ENCODE measurements around the gene WNK2. TPM values are rescaled to one million over a fixed set of nuclear protein-coding genes. Genes with fewer than 3 reads are reported as not detected.

The WNK2 gene
- total RNA-seq, 4 donors from 2014 or later = 18.6 to 89.9 (median 40.8) TPM

- intact Hi-C loops (cut with DNase I) = no loop called here
- 87% methylated on average over 13 of the region's 16 CpGs for WGBS
- Histone ChIP-seq H3K36me3 (no peaks in the 10 kb centered on the region), H3K4me1 (peaks cover 66 to 97% (median 84%) of the 10 kb centered on the region in 4 donors), H3K27ac (replicated peaks in 1 of 4) (peak overlapping the region; percentile 78 to 86 (median 81)), H3K27me3 (no peaks in the 10 kb centered on the region), H3K9me3 (no peaks in the 10 kb centered on the region), H3K4me3 (no peak overlapping the region)
- DNase-seq (ENCODE audit: extremely low spot score) = no peak
- TF ChIP-seq POLR2A (IDR thresholded peaks at IDR 0.05; ENCODE audit: low read depth) (no peak), CTCF (IDR thresholded peaks at IDR 0.05) (no peak), EP300 (IDR thresholded peaks at IDR 0.05) (no peak)
Measured at GRCh38 chr9:93198838-93199625, 15.1 kb downstream of the WNK2 start.

GRCh38 chr9:93200449-93200742 is 16.5 kb downstream of the WNK2 start:
- H3K27ac ChIP-seq (replicated peaks in 1 of 4) = peak overlapping the region; percentile 79 to 86 (median 84)
- H3K36me3 ChIP-seq = no peaks in the 10 kb centered on the region
- TF ChIP-seq EP300 (IDR thresholded peaks at IDR 0.05) = no peak
- TF ChIP-seq POLR2AphosphoS5 (IDR thresholded peaks at IDR 0.05) = no peak
- no peak for TF ChIP-seq CTCF (IDR thresholded peaks at IDR 0.05)
- H3K4me3 ChIP-seq = no peak overlapping the region
- H3K9me3 ChIP-seq = no peaks in the 10 kb centered on the region
- H3K4me1 ChIP-seq = peaks cover 70 to 97% (median 85%) of the 10 kb centered on the region in 4 donors
- DNase-seq (ENCODE audit: extremely low spot score) = no peak
- intact Hi-C loops (cut with DNase I) = no loop called here
- no peaks in the 10 kb centered on the region for H3K27me3 ChIP-seq
- WGBS = 97% methylated on average over 3 of the region's 9 CpGs

GRCh38 chr9:93200989-93201334 is 17.0 kb downstream of the WNK2 start:
- H3K36me3 ChIP-seq = no peaks in the 10 kb centered on the region
- H3K27ac ChIP-seq (replicated peaks in 1 of 4) = peak overlapping the region; percentile 79 to 86 (median 84)
- DNase-seq (ENCODE audit: extremely low spot score) = no peak
- H3K27me3 ChIP-seq = no peaks in the 10 kb centered on the region
- no peak overlapping the region for H3K4me3 ChIP-seq
- H3K4me1 ChIP-seq = peaks cover 71 to 97% (median 90%) of the 10 kb centered on the region in 4 donors
- no peak for TF ChIP-seq POLR2AphosphoS5 (IDR thresholded peaks at IDR 0.05)
- no peak for TF ChIP-seq CTCF (IDR thresholded peaks at IDR 0.05)
- TF ChIP-seq EP300 (IDR thresholded peaks at IDR 0.05) = no peak
- no peak for TF ChIP-seq POLR2A (IDR thresholded peaks at IDR 0.05; ENCODE audit: low read depth)
- intact Hi-C loops (cut with DNase I) = no loop called here
- WGBS = 54% methylated on average over 4 of the region's 5 CpGs
- no peaks in the 10 kb centered on the region for H3K9me3 ChIP-seq

- H3K27ac ChIP-seq (replicated peaks in 1 of 4) = peak overlapping the region; percentile 79 to 86 (median 84)
- H3K36me3 ChIP-seq = no peaks in the 10 kb centered on the region
- no peaks in the 10 kb centered on the region for H3K9me3 ChIP-seq
- intact Hi-C loops (cut with DNase I) = no loop called here
- no peak for TF ChIP-seq CTCF (IDR thresholded peaks at IDR 0.05)
- H3K4me3 ChIP-seq = no peak overlapping the region
- H3K4me1 ChIP-seq = peaks cover 80 to 98% (median 91%) of the 10 kb centered on the region in 4 donors
- 84% methylated on average over 10 of the region's 11 CpGs for WGBS
- H3K27me3 ChIP-seq = no peaks in the 10 kb centered on the region
- DNase-seq (ENCODE audit: extremely low spot score) = no peak
Measured at GRCh38 chr9:93203026-93203717, 19.2 kb downstream of the WNK2 start.

Data from esophagus muscularis mucosa (tissue), 4 donors.